ENCODE results near the gene SARNP.

SARNP gene

GRCh38 chr12:55767156-55767555 lies 50.4 kb downstream of the SARNP start:
- 0 out of 2 replicates have a peak, but pooled peaks cover 2% of the 10 kb centered on the region for H3K79me2 ChIP-seq (ENCODE audit: insufficient read depth, low read length)
- H3F3A ChIP-seq (ENCODE audit: insufficient read depth) = no peaks in the 10 kb centered on the region
- H3K9me3 ChIP-seq (ENCODE audit: insufficient read depth, low read length) = no peaks in the 10 kb centered on the region
- H3K9ac ChIP-seq (ENCODE audit: low read length) = no peak overlapping the region
- no peaks in the 10 kb centered on the region for H3K9me2 ChIP-seq (replicated peaks; ENCODE audit: insufficient read depth, low read length)
- TF ChIP-seq CTCF (IDR thresholded peaks at IDR 0.05; ENCODE audit: insufficient read depth, low read length, poor library complexity, severe bottlenecking) = no peak
- no peak for TF ChIP-seq EZH2phosphoT487 (conservative IDR thresholded peaks at IDR 0.05; ENCODE audit: low read length)
- H2AFZ ChIP-seq (ENCODE audit: low read depth, low read length, severe bottlenecking) = no peak overlapping the region
- peaks cover 5% of the 10 kb centered on the region; the same call in 1 of the 2 replicates for H3K36me3 ChIP-seq (ENCODE audit: low read length)
- H3K27me3 ChIP-seq (ENCODE audit: low read length) = no peaks in the 10 kb centered on the region
- no peak overlapping the region for H3K4me3 ChIP-seq (ENCODE audit: insufficient read depth, low read length, poor library complexity, severe bottlenecking)
- H3K4me2 ChIP-seq (ENCODE audit: low read depth, low read length, poor library complexity, severe bottlenecking) = no peak overlapping the region
- H3K27ac ChIP-seq (ENCODE audit: low read depth, low read length) = no peak overlapping the region
- H4K20me1 ChIP-seq (ENCODE audit: low read depth, low read length) = no peaks in the 10 kb centered on the region

- Histone ChIP-seq H3K9me3 (ENCODE audit: insufficient read depth, low read length) (no peaks in the 10 kb centered on the region), H4K20me1 (ENCODE audit: low read depth, low read length) (no peaks in the 10 kb centered on the region), H3K4me3 (ENCODE audit: insufficient read depth, low read length, poor library complexity, severe bottlenecking) (no peak overlapping the region), H3K9ac (ENCODE audit: low read length) (no peak overlapping the region), H3K4me2 (ENCODE audit: low read depth, low read length, poor library complexity, severe bottlenecking) (no peak overlapping the region), H3K27me3 (ENCODE audit: low read length) (no peaks in the 10 kb centered on the region), H2AFZ (ENCODE audit: low read depth, low read length, severe bottlenecking) (no peak overlapping the region), H3F3A (ENCODE audit: insufficient read depth) (no peaks in the 10 kb centered on the region), H3K36me3 (ENCODE audit: low read length) (peaks cover 5% of the 10 kb centered on the region; the same call in 1 of the 2 replicates), H3K9me2 (replicated peaks; ENCODE audit: insufficient read depth, low read length) (no peaks in the 10 kb centered on the region), H3K79me2 (ENCODE audit: insufficient read depth, low read length) (0 out of 2 replicates have a peak, but pooled peaks cover 2% of the 10 kb centered on the region), H3K27ac (ENCODE audit: low read depth, low read length) (no peak overlapping the region)
- TF ChIP-seq CTCF (IDR thresholded peaks at IDR 0.05; ENCODE audit: insufficient read depth, low read length, poor library complexity, severe bottlenecking) (no peak), EZH2phosphoT487 (conservative IDR thresholded peaks at IDR 0.05; ENCODE audit: low read length) (no peak)
Observed at GRCh38 chr12:55765736-55766290, 51.7 kb downstream of the SARNP start.

- H4K20me1 ChIP-seq (ENCODE audit: low read depth, low read length) = no peaks in the 10 kb centered on the region
- TF ChIP-seq CTCF (IDR thresholded peaks at IDR 0.05; ENCODE audit: insufficient read depth, low read length, poor library complexity, severe bottlenecking) (no peak), EZH2phosphoT487 (conservative IDR thresholded peaks at IDR 0.05; ENCODE audit: low read length) (no peak)
- H3K4me3 ChIP-seq (ENCODE audit: insufficient read depth, low read length, poor library complexity, severe bottlenecking) = no peak overlapping the region
- no peak overlapping the region for H3K27ac ChIP-seq (ENCODE audit: low read depth, low read length)
- no peaks in the 10 kb centered on the region for H3K27me3 ChIP-seq (ENCODE audit: low read length)
- H3K36me3 ChIP-seq (ENCODE audit: low read length) = peaks cover 17% of the 10 kb centered on the region; the same call in 1 of the 2 replicates
- no peaks in the 10 kb centered on the region for H3K9me3 ChIP-seq (ENCODE audit: insufficient read depth, low read length)
- no peak overlapping the region for H3K9ac ChIP-seq (ENCODE audit: low read length)
- H2AFZ ChIP-seq (ENCODE audit: low read depth, low read length, severe bottlenecking) = no peak overlapping the region
- no peak overlapping the region for H3K4me2 ChIP-seq (ENCODE audit: low read depth, low read length, poor library complexity, severe bottlenecking)
- no peaks in the 10 kb centered on the region for H3K9me2 ChIP-seq (replicated peaks; ENCODE audit: insufficient read depth, low read length)
- H3F3A ChIP-seq (ENCODE audit: insufficient read depth) = no peaks in the 10 kb centered on the region
- H3K79me2 ChIP-seq (ENCODE audit: insufficient read depth, low read length) = 0 out of 2 replicates have a peak, but pooled peaks cover 2% of the 10 kb centered on the region
Observed at GRCh38 chr12:55762646-55763045, 54.9 kb downstream of the SARNP start.
